EH (cell line): ENCODE measurements around the gene PTP4A2.

ENCODE experiments used
- DNase-seq: peaks from one replicate; pipeline ENCODE4 v3.0.0-alpha.2; 2015; ENCODE audit warnings: low read depth

The PTP4A2 gene

DNA sequence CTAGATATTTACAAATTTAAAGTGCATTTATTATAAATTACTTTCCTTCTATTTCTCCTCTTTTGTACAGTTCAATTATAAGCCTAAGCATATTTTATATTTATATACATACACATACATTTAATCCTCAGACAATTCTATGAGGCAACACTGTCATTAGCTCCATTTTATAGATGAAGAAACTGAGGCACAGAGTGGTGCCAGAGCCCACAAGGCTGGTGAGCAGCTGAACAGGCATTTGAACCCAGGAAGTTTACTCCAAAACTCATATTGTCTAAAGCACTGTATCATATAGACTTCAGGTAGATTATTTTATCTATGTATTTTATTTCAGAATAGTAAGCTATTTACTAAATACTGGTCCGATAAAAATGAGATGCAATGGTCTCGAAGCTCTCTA, 52.3 kb downstream of the PTP4A2 start:
- no peak for DNase-seq

DNA sequence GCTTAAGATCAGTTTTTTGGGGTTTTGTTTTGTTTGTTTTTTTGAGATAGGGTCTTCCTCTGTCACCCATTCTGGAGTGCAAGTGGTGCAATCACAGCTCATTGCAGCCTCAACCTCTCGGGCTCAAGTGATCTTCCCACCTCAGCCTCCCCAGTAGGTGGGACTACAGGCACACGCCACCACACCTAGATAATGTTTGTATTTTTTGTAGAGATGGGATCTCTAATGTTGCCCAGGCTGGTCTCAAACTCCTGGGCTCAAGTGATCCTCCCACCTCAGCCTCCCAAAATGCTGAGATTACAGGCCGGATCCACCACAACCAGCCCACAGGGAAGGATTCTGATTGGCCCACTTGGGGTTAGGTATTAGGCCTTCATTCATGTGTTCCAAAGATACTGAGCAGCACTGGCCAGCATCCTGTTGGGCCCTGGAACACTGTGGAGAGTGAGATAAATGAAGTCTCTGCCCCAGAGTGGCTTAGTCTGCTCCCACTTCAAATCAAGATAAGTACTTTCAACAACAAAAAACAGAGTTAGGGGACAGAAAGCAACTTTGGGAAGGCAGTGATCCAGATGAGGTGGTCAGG, 54.7 kb downstream of the PTP4A2 start:
- DNase-seq = no peak

DNA sequence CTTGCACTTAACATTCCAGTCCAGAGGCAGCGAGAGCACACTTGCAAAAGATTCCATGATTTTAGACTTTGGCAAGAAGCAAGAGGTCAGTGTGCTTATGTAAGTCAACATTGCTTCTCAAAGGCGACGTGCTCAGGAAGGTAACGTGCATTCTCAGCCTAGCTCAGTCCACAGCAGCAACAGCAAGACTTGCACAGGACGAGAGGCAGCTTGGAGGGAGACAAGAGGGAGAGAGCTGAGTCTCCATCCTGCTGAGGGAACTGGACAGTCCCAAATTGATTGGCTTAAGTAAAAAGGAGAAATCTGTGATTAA, 56.5 kb downstream of the PTP4A2 start:
- no peak for DNase-seq

DNA sequence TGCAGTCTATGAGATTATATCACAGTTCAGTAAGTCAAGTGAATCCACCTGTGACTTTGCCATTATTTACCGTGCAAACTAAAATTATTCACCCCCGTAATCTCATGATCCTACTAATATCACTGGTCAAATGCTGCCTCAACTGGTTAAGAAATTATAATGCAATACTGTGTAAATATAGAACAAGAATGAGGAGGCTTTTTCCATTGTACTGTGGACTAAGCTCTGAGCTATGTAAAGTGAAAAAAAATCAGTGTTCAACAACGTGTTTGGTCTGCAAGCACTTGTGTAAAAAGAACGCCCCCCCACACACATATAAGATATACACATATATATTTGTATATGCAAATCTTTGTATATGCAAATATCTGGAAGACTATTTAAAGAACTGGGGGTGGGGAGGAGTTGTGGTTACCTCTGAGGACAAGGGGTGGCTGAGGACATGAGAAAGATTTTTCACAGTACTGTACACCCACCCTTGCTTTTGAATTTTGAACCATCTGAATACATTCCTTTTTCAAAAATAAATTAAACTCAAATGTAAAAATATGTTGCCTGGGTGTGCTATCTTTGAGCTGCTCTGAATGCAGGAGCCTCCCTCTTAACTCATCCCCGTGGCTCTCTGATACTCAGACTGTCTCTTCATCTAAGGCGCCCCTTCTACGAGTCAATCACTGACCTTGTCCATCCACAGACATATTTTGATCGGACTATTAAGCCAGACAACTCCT, 57.0 kb downstream of the PTP4A2 start:
- no peak for DNase-seq

DNA sequence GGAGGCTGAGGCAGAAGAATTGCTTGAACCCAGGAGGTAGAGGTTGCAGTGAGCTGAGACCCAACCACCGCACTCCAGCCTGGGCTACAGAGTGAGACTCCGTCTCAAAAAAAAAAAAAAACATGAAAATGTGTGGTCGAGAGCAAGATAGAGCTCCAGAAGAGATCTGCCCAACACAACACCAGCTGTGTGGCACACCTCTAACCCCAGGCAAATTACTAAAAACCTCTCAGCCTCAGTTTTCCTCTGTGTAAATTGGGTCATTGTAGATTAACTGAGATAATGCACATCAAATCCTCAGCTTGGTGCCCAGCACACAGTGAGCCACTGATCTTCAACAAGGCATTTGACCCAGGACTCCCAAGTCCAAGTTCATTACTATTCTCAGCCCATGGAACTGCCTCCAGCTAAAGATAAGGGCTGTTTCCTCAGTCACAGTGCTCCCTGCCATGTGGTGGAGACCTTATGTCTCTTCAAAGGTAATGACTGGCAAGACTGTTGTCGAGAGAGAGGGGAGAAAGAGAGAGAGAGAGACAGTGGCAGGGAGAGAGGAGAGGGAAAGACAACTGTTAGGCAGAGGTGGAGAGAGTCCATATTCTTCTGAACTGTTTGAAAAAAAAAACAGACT, 58.1 kb downstream of the PTP4A2 start:
- no peak for DNase-seq

DNA sequence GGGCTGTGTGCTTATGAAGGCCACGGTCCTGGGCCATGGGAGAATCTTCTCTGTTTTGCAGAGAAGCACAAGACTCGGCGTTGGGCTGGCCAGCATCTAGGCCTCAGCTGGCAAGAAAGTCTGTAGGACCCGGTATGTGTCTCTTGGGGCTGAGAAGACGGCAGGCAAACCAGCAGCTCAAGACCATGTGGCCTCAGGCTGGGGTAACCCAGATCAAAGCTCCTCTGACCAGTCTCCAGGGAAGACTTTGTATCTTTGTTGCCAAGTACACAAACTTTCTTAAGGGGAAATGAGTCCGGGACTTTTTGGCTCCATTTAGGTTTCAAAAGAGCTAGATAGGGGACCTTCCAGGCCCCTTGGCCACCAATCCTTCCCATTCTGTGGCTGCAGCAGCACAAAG, 60.1 kb downstream of the PTP4A2 start:
- no peak for DNase-seq

DNA sequence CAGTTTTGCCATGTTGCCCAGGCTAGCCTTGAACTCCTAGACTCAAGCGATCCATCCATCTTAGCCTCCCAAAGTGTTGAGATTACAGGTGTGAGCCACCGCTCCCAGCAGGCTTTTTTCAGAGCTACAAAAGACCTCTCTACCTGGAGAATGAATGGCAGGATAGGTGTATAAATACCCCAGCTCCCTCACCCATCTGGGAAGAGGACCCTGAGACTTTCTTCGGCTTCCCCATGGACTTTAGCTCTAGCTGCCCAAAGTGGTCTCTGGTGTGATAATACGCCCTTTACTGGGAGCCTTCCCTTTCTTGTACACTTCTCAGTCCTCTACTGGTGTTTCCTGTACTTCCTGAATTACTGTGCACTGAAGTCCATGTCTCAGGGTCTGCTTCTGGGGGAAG, 60.6 kb downstream of the PTP4A2 start:
- DNase-seq = no peak

DNA sequence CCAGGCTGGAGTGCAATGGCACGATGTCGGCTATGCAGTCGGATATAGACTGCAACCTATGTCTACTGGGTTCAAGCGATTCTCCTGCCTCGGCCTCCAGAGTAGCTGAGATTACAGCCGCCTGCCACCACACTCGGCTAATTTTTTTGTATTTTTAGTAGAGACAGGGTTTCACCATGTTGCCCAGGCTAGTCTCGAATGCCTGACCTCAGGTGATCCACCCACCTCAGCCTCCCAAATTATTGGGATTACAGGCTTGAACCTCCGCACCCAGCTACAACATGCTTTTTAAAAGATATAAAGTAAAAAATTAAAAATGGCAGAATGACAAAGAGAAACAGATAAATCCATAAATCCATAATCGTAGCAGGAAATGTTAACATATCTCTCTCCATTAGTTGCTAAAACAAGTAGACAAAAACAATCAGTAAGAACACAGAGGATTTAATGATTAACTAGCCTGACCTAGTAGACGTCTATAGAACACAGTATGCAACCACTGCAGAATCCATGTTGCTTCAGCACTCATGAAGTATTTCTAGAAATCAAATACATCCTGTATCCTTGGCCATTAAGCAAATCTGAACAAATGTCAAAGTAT, 62.4 kb downstream of the PTP4A2 start:
- DNase-seq = no peak

DNA sequence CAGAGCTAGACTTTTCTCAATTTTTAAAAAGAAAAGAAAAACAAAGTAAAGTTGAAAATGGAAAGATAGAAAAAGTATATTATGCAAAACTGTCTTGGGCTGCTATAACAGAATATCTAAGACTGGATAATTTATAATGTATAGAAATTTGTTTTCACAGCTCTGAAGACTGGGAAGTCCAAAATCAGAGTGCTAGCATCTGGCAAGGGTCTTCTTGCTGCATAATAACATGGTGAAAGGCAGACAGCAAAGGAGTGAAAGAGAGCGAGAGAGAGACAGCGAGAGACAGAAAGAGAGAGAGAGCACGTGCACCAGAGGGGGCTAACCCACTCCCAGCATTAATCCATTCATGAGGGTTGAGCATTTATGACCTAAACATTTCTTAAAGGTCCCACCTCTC, 63.2 kb downstream of the PTP4A2 start:
- no peak for DNase-seq

DNA sequence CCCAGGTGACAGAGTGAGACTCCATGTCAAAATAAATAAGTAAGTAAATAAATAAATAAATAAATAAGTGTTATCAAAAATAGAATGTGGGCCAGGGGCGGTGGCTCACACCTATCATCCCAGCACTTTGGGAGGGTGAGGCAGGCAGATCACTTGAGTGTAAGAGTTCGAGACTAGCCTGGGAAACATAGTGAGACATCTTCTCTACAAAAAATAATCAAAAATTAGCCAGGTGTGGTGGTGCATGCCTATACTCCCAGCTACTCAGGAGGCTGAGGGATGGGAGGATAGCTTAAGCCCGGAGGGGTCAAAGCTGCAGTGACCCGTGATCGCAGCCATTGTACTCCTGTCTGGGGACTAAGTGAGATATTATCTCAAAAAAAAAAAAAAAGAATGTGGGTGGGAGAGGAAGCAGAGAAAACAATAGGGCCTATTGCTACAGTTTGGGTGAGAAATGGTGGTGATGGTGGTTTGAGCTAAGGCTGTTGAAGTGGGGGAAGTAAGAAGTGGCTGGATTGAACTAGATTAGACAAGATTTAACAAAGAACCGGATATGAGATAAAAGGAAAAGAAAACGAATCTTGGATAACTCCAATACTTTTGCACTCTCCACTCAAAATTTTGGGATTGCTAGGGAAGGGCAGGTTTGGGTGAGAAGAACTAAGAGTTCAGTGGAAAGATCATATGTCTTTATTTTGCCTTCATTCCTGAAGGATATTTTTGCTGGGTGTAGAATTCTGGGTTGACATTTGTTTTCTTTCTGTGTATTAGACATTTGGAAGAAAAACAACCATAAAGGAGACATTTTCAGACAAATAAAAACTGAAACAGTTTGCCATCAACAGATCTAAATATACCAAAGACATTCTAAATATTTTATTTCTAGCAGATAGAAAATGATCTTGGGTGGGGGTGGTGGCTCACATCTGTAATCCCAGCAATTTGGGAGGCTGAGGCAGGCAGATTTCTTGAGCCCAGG, 65.2 kb downstream of the PTP4A2 start:
- no peak for DNase-seq

DNA sequence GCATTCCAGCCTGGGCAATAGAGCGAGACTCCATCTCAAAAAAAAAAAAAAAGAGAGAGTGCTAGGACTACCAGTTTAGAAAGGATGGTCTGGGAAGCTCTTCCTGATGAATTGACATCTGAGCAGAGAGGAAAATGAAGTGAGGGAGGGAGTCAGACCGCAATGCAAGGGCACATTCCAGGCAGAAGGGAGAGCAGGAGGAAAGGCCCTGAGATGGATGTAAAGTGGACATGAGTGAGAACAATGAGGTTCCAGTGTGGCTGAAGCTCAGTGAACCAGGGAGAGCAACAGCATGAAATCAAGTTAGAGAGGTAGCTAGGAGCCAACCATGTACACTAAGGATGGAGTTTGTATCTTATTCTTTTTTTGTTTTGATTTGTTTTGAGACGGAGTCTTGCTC, 66.5 kb downstream of the PTP4A2 start:
- DNase-seq = peak; percentile 19

DNA sequence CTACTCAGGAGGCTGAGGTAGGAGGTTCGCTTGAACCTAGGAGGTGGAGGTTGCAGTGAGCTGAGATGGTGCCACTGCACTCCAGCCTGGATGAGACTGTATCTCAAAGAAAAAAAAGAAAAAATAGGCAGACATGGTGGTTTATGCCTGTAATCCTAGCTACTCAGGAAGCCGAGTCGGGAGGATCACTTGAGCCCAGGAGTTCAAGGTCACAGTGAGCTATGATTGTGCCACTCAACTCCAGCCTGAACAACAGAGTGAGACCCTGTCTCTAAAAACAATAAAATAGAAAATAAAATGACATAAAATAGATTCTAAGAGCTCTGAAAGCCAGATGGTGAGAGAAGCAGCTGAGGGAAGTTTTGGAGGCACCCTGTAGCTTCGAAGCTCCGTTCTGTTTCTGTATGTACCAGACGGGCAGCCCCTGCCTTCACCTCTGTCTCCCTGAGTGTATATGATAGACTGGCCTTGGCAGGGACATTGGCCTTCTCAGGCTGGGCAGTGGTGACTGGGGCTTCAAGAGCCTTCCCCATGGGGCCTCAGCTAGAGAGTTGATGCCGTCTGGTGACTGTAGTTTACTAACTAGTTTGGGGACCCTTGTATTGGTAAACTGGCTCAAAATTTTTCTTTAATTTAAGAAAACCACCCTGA, 68.0 kb downstream of the PTP4A2 start:
- DNase-seq = no peak

DNA sequence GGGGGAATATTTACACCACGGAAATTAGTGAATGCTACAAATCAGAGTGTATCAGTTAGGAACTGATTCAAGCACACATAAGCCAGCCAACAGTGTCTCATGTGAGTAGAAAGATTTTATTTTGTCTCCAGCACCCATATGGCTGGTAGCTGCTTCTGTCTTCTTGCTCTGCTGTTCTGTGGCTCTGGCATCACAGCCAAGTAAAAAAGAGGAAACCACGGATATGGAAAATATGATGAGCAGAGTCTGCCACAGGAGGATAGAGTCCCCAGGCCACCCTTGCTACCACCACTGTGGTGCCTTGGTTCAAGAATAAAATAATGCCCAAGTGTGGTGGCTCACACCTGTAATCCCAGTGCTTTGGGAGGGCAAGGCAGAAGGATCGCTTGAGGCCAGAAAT, 68.7 kb downstream of the PTP4A2 start:
- DNase-seq = no peak

DNA sequence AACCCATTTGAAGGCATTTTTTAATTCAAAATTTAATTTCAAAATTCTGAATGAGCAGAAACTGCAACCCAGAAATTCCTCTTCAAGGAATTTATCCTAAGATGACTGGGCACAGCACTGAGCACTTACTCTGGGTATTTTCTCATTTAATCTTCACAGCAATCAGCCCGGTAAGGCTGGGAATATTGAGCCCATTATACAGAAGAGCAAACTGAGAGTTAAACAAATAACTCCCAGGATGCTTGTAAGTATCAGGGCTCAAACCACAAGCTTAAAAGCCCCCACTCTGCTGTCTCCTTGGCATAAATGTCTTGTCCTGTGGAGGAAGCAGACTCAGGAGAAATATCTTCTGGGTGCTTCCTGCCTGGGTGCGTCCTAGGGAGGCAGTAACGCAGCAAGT, 69.3 kb downstream of the PTP4A2 start:
- DNase-seq = no peak

DNA sequence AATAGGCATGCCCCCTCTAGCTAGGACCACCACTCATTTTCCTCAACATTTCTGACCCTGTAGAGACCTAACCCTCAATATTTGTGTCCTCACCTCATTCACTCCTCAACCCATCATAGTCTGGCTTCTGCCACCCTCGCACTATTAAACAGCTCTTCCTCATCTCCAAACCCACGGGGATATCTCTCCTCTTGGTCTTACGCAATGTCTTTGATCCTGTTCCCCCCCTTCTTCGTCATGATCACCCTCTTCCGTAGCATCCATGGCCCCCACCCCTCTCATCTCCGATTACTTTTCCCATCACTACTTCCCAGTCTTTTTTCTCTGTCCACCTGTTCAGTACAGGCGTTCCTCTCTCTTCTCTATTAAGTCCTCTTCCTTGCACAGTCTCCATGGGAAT, 70.6 kb downstream of the PTP4A2 start:
- DNase-seq = no peak

DNA sequence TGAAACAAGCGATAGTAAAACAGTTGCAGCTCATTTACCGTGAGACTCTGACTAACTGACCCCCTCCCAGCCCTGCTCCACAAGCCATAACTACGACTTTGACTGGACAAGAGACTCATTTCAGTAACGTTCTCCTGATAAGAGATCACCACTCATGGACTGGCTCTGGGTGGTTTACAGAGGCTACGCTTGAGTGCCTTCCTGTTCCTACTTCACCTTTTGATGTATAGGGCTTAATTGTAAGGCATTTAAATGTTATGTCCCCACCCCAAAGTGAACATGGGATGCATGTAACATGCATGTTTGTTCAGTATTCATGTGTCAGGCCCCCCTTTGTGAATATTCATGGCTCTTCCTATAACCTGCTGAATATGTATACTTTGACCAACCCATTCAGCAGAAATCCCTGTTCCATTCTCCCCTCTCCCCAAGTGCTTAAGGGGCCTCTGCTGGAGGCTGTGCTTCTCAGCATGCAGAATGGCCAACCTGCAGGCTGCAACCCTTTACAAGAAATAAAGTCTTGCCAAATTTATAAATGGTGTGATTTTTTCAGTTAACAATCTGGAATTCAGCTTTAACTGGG, 71.6 kb downstream of the PTP4A2 start:
- no peak for DNase-seq

DNA sequence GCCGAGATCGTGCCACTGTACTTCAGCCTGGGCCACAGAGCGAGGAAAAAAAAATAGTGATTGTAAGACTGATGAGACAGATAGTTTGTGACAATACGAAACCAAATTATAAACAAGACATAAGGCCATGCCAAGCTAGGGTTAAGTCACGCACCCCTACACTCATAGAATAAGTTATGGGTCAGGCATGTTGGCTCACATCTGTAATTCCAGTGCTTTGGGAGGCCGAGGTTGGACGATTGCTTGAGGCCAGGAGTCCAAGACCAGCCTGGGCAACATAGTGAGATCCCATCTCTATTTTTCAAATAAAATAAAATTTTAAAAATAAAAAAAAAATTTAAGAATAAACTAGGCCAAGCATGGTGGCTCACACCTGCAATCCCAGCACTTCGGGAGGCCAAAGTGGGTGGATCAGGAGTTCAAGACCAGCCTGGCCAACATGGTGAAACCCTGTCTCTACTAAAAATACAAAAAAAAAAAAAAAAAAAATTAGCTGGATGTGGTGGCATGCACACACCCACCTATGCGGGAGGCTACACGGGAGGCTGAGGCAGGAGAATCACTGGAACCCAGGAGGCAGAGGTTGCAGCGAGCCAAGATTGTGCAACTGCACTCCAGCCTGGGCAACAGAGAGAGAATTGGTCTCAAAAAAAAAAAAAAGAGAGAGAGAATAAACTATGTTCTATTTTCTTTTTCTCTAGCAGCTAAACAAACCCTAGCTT, 72.3 kb downstream of the PTP4A2 start:
- no peak for DNase-seq

DNA sequence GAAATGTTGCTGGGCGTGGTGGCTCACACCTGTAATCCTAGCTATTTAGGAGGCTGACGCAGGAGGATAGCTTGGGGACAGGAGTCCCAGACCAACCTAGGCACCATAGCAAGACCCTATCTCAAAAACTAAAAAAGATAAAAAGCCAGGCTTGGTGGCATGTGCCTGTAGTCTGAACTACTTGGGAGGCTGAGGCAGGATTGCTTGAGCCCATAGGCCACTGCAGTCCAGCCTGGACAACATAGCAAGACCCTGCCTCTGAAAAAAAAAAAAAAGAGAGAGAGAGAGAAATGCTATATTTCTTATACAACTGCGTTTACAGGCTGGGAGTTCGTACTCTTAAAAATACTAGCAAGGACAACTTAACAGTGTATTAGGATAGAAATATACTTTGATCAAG, 76.1 kb downstream of the PTP4A2 start:
- DNase-seq = no peak

DNA sequence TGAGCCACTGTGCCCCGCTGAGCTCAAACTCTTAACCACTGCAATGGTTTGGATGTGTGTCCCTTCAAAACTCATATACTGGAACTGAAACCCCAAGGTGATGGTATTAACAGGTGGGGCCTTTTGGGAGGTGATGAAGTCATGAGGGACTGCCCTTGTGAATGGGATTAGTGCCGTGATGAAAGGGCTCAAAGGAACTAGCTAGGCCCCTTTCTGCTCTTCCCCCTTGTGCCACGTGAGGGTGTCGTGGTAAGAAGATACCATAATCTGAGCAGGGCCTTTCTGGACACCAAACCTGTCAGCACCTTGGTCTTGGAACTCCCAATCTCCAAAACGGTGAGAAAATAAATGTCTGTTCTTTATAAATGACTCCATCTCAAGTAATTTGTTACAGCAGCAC, 76.8 kb downstream of the PTP4A2 start:
- DNase-seq = no peak

DNA sequence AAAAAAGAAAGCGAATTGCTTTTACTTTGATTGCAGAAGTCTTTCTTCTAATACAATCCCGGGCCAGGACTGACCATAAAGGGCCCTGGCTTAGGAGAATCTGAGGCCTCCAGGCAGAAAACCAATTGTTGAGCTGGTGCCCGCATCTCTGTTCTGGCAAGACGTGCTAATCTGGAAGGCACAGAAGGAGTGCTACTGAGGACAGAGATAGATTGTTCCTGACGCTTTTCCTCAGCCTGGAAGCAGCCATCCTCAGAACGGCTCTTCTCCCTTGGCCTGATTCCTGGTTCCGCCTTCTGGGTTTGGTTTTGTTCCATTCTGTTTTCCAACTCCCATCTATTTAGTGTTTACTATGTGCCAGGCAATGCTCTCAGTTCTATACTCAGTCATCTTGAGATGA, 77.6 kb downstream of the PTP4A2 start:
- DNase-seq = no peak

DNA sequence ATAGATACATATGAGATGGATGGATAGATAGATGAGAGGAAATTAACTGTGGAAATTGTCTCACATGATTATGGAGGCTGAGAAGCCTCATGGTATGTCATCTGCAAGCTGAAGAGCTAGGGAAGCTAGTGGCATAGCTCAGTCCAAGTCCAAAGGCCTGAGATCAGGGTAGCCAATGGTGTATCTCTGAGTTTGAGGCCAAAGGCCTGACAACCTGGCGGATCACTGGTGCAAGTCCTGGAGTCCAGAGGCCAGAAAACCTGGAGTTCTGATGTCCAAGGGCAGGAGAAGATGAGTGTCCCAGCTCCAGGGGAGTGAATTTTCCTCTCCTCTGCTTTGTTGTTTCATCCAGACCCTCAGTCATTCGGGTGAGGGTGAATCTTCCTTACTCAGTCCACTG, 78.4 kb downstream of the PTP4A2 start:
- no peak for DNase-seq
